ENCODE data around the gene FGFR3. TPM values are rescaled to one million over a fixed set of nuclear protein-coding genes. Genes with fewer than 3 reads are reported as not detected.
"Not testable (repeated sequence)": the region's sequence is repeated elsewhere in the genome, so short reads cannot be mapped to it uniquely, and the experiment has no call there.

The FGFR3 gene
- total RNA-seq, 1 donor from 2014 or later: 169 TPM

DNA sequence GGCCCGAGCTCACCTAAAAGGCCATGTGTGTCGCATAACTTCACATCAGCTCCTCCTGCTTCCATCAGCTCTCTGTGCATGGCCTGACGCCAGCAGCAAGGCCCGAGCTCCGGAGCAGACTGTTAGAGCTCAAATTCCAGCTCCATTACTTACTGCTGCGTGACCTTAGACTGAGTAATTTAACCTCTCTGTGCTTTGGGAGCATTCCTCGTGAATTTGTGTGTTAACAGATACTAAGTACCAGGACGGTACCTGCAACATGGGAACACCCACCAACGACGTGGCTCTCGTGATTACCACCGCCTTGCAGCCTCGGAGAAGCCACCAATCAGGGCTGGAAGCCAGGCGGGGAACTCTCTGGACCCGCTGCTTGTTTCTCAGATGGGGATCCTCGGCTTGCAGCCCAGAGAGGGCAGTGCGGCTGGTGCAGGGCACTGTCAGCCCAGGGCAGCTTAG is 49.9 kb downstream of the FGFR3 start:
- H3K36me3 Mint-ChIP-seq (ENCODE audit: insufficient read depth): peaks cover 9% of the 10 kb centered on the region
- H3K9me3 Mint-ChIP-seq (ENCODE audit: low read depth): no peaks in the 10 kb centered on the region

DNA sequence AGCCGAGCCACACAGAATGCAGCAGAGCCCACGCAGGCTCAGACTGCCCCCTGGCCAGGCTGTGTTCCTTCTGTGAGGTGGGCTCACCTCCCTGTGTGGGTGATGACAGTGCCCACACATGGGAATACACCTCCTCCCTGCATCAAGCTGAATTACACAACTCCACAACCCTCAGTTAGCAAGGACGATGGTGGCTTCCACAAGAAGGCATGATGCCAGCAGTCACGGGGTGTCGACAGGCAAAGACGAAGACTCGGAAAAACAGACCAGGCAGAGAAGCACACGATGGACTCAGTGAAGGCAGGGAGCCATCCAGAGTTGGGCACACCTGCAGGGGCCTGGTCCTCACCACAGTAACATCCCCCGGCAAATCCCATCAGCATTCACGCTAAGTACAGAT is 50.8 kb downstream of the FGFR3 start:
- no peaks in the 10 kb centered on the region for H3K27me3 Mint-ChIP-seq
- no peaks in the 10 kb centered on the region for H3K9me3 Mint-ChIP-seq (ENCODE audit: low read depth)
- no peak overlapping the region for H3K4me3 Mint-ChIP-seq (ENCODE audit: low read depth)
- H3K4me1 Mint-ChIP-seq (ENCODE audit: low read depth): no peaks in the 10 kb centered on the region
- TF ChIP-seq CTCF (IDR thresholded peaks at IDR 0.05; ENCODE audit: unreplicated experiment): no peak
- no peak for DNase-seq (ENCODE audit: low spot score, unreplicated experiment)
- peaks cover 8% of the 10 kb centered on the region for H3K36me3 Mint-ChIP-seq (ENCODE audit: insufficient read depth)
- H3K27ac Mint-ChIP-seq: no peak overlapping the region

More for the DNA sequence above, 49.9 kb downstream of the FGFR3 start:
- H3K27me3 Mint-ChIP-seq: no peaks in the 10 kb centered on the region
- no peak for DNase-seq (ENCODE audit: low spot score, unreplicated experiment)
- H3K27ac Mint-ChIP-seq: no peak overlapping the region
- no peak overlapping the region for H3K4me3 Mint-ChIP-seq (ENCODE audit: low read depth)
- no peak for TF ChIP-seq CTCF (IDR thresholded peaks at IDR 0.05; ENCODE audit: unreplicated experiment)
- H3K4me1 Mint-ChIP-seq (ENCODE audit: low read depth): no peaks in the 10 kb centered on the region

DNA sequence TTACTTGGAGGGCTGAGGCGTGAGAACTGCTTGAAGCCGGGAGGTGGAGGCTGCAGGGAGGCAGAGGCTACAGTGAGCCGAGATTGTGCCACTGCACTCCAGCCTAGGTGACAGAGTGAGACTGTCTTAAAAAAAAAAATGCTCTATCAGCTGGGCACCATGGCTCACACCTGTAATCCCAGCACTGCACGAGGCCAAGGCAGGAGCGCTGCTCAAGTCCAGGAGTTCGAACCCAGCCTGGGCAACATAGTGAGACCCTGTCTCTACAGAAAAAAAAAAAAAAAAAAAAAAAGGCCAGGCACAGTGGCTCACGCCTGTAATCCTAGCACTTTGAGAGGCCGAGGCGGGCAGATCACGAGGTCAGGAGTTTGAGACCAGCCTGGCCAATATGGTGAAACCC is 51.5 kb downstream of the FGFR3 start:
- not testable (repeated sequence) for H3K36me3 Mint-ChIP-seq (ENCODE audit: insufficient read depth)

GRCh38 chr4:1846580-1846979 is 53.5 kb downstream of the FGFR3 start:
- H3K4me3 Mint-ChIP-seq (ENCODE audit: low read depth): no peak overlapping the region
- TF ChIP-seq CTCF (IDR thresholded peaks at IDR 0.05; ENCODE audit: unreplicated experiment): no peak

More for the DNA sequence above, 51.5 kb downstream of the FGFR3 start:
- not testable (repeated sequence) for H3K4me3 Mint-ChIP-seq (ENCODE audit: low read depth); H3K27ac Mint-ChIP-seq; H3K9me3 Mint-ChIP-seq (ENCODE audit: low read depth); H3K27me3 Mint-ChIP-seq; H3K4me1 Mint-ChIP-seq (ENCODE audit: low read depth); DNase-seq (ENCODE audit: low spot score, unreplicated experiment)

GRCh38 chr4:1850276-1850675 is 57.2 kb downstream of the FGFR3 start:
- DNase-seq (ENCODE audit: low spot score, unreplicated experiment): no peak
- no peak overlapping the region for H3K27ac Mint-ChIP-seq
- no peaks in the 10 kb centered on the region for H3K9me3 Mint-ChIP-seq (ENCODE audit: low read depth)
- H3K4me1 Mint-ChIP-seq (ENCODE audit: low read depth): peaks cover 9% of the 10 kb centered on the region
- H3K36me3 Mint-ChIP-seq (ENCODE audit: insufficient read depth): peaks cover 1% of the 10 kb centered on the region
- H3K4me3 Mint-ChIP-seq (ENCODE audit: low read depth): no peak overlapping the region
- TF ChIP-seq CTCF (IDR thresholded peaks at IDR 0.05; ENCODE audit: unreplicated experiment): no peak
- H3K27me3 Mint-ChIP-seq: no peaks in the 10 kb centered on the region

More at GRCh38 chr4:1846580-1846979, 53.5 kb downstream of the FGFR3 start:
- Mint-ChIP-seq H3K36me3 (ENCODE audit: insufficient read depth) (peaks cover 1% of the 10 kb centered on the region), H3K4me1 (ENCODE audit: low read depth) (no peaks in the 10 kb centered on the region), H3K9me3 (ENCODE audit: low read depth) (no peaks in the 10 kb centered on the region), H3K27ac (no peak overlapping the region), H3K27me3 (no peaks in the 10 kb centered on the region)
- DNase-seq (ENCODE audit: low spot score, unreplicated experiment): no peak

- Mint-ChIP-seq H3K27me3 (no peaks in the 10 kb centered on the region), H3K36me3 (ENCODE audit: insufficient read depth) (peaks cover 1% of the 10 kb centered on the region), H3K4me3 (ENCODE audit: low read depth) (no peak overlapping the region), H3K27ac (no peak overlapping the region), H3K4me1 (ENCODE audit: low read depth) (peaks cover 9% of the 10 kb centered on the region), H3K9me3 (ENCODE audit: low read depth) (no peaks in the 10 kb centered on the region)
- TF ChIP-seq CTCF (IDR thresholded peaks at IDR 0.05; ENCODE audit: unreplicated experiment): no peak
- DNase-seq (ENCODE audit: low spot score, unreplicated experiment): no peak
Measured at GRCh38 chr4:1851160-1851559, 58.1 kb downstream of the FGFR3 start.
